HG02938 (cell line): ENCODE data around the gene LRRC27.
"Not testable (repeated sequence)": the region's sequence is repeated elsewhere in the genome, so short reads cannot be mapped to it uniquely, and the experiment has no call there.

Source experiments
- ATAC-seq: cut with Tn5 transposase; IDR thresholded peaks from one replicate; pipeline ENCODE4 v1.9.1; 2021; ENCODE audit warnings: mild to moderate bottlenecking, moderate library complexity; ENCODE audit not compliant: unreplicated experiment

LRRC27 gene

DNA sequence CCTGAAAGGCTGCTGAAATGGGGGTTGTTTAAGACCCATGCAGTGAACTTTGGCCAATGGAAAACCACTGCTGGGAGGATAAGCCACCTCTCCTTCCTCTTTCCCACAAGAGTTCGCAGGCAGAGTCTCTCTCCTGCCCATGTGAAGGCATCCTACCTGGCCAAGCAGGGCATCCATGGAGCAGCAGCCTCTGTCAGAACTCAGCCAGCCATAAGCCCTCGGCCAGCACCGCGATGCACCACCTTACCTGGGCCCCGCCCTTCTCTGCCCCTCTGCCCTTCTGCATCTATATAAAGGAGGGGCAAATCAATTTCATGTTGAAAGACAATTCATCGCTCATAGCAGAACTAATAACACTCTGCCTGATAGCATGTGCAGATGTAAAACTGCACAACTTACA, 18.1 kb upstream of the LRRC27 start:
- ATAC-seq = no peak

DNA sequence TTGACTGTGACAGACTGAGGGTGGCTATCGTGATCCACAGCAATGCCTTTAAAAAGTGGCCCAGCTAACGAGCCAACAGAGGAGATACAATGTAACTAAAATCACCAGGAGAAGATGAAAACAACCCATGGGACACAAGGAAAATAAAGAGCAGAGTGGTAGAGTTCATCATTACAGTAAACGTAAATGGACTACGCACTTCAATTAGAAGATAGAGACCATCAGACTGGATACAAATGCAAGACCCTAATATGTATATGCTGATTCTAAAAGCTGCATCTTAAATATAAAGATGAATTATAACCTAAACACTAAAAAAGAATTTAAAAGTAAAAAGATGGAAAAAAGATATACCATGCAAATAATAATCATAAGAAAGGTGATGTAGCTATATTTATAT, 17.7 kb upstream of the LRRC27 start:
- ATAC-seq = no peak

- ATAC-seq = not testable (repeated sequence)
These were observed 17.1 kb upstream of the LRRC27 start for GRCh38 chr10:132314881-132315280.

DNA sequence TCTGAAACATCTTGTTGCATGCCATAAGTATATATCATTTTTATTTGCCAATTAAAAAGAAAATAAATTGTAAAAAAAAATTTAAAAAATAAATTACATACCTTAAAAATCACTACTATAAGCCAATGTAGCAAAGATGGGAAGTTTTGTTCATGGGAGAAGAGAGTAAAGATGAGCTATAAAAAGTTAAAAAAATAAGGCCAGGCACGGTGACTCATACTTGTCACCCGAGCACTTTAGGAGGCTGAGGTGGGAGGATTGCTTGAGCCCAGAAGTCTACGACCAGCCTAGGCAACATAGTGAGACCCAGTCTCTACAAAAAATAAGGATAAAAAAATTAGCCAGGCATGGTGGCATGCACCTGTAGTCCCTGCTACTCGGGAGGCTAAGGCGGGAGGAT, 15.9 kb upstream of the LRRC27 start:
- no peak for ATAC-seq

DNA sequence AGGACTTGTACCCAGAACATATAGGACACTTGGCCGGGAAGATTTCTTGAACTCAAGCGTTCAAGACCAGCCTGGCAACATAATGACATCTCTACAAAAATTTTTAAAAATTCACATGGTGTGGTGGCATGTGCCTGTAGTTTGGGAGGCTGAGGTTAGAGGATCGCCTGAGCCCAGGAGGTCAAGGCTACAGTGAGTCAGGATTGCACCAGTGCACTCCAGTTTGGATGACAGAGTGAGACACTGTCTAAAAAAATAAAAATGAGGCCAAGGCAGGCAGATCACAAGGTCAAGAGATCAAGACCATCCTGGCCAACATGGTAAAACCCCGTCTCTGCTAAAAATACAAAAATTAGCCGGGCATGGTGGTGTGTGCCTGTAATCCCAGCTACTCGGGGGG, 14.5 kb upstream of the LRRC27 start:
- ATAC-seq = not testable (repeated sequence)

DNA sequence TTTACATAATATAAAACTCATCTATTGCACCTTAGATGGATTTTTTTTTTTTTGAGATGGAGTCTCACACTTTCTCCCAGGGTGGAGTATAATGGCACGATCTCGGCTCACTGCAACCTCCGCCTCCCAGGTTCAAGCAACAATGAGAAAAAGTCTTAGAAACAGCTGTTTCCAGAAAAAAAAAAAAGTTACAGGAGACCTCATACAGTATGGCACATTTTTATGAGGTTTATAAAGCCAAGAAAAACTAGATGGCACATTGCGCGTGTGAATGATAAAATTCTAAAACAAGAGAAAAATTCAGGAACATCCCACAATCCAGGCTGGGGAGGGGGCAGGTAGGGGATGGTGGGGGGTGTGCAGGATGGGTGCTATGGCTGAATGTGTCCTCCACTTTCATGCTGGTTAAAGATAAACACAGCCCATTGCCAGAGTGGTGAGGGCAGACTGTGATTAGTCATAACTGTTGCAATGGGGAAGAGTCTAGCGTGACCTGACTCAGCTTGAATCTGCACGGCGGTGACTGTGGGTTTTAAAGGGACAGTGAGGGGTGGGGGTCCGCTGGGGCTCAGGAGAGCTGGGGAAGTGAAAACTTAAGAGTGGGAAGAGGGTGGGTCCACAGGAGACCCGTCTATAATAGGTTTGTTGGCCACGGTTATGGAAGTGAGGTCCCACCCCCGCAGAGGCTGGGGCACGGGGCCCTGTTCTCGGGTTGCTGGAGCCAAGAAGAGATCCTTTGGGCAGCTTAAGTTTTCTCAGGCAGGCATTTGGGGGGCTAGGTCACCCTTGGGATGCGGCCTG, 11.9 kb upstream of the LRRC27 start:
- ATAC-seq = peak; percentile 99

- no peak for ATAC-seq
These were observed 11.1 kb upstream of the LRRC27 start for GRCh38 chr10:132320654-132321469.

- no peak for ATAC-seq
These were observed 10.3 kb upstream of the LRRC27 start for GRCh38 chr10:132321726-132322125.

GRCh38 chr10:132322586-132323048, 9.4 kb upstream of the LRRC27 start:
- ATAC-seq = no peak

- ATAC-seq = no peak
These were observed 7.8 kb upstream of the LRRC27 start for GRCh38 chr10:132324186-132324585.

DNA sequence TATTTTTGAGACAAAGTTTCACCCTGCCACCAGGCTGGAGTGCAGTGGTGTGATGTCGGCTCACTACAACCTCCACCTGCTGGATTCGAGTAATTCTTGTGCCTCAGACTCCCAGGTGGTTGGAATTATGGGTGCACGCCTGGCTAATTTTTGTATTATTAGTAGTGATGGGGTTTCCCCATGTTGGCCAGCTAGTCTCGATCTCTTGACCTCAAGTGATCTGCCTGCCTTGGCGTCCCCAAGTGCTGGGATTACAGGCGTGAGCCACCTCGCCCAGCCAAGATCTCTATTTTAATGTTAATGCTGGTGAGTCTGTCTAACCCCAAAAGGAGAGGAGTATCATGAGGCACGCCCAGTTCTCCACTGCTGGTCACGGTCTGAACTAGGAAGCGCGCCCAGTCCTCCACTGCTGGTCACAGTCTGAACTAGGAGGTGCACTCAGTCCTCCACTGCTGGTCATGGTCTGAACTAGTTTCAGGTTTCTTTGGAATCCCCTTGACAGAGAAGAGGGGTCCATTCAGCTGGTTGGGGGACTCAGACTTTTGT, 5.6 kb upstream of the LRRC27 start:
- ATAC-seq = no peak

- no peak for ATAC-seq
These were observed 5.1 kb upstream of the LRRC27 start for GRCh38 chr10:132326925-132327324.

DNA sequence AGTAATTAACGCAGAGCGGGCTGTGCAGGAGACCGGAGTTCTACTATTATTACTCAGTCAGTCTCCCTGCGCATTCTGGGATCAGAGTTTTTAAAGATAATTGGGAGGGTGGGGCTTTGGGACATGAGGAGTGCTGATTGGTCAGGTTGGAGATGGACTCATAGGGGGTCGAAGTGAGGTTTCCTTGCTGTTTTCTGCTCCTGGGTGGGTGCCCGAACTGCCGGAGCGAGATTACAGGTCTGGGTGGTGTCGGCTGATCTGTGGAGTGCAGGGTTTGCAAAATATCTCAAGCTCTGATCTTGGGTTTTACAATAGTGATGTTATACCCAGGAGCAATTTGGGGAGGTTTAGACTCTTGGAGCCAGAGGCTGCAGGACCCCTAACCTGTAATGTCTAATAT, 3.9 kb upstream of the LRRC27 start:
- ATAC-seq = no peak

- no peak for ATAC-seq
These were observed 3.3 kb upstream of the LRRC27 start for GRCh38 chr10:132328738-132329137.

GRCh38 chr10:132329565-132330485, 2.2 kb upstream of the LRRC27 start:
- no peak for ATAC-seq

DNA sequence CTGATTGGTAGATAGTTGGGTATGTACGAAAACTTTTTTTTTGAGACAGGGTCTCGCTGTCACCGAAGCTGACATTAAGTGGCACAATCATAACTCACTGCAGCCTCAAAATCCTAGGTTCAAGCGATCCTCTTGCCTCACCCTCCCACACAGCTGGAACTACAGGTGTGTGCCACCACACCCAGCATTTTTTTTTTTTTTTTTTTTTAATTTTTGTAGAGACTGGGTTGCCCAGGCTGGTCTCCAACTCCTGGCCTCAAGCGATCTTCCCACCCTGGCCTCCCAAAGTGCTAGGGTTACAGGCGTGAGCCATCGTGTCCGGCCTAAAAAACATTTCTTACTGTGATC, 1.5 kb upstream of the LRRC27 start:
- ATAC-seq = no peak

GRCh38 chr10:132332433-132332754, 401 bp downstream of the LRRC27 start:
- peak; percentile 41 for ATAC-seq

DNA sequence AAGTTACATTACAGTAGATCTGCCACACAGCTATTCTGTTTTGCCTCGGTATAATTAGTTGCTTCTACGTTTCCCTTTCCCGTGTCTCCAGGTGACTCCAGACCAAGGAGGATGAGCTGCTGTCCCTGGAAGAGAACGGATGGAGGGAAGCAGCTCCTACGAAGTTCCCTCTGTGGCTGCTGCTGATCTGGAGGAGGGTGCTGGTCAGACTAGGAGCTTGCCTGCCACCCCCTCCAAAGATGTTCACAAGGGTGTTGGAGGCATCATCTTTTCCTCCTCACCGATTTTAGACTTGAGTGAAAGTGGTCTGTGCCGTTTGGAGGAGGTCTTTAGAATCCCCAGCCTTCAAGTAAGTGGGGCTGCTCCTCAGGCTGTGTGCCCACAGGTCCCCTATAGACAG, 1.4 kb downstream of the LRRC27 start:
- ATAC-seq = no peak

- no peak for ATAC-seq
These were observed 2.7 kb downstream of the LRRC27 start for GRCh38 chr10:132334631-132335188.

DNA sequence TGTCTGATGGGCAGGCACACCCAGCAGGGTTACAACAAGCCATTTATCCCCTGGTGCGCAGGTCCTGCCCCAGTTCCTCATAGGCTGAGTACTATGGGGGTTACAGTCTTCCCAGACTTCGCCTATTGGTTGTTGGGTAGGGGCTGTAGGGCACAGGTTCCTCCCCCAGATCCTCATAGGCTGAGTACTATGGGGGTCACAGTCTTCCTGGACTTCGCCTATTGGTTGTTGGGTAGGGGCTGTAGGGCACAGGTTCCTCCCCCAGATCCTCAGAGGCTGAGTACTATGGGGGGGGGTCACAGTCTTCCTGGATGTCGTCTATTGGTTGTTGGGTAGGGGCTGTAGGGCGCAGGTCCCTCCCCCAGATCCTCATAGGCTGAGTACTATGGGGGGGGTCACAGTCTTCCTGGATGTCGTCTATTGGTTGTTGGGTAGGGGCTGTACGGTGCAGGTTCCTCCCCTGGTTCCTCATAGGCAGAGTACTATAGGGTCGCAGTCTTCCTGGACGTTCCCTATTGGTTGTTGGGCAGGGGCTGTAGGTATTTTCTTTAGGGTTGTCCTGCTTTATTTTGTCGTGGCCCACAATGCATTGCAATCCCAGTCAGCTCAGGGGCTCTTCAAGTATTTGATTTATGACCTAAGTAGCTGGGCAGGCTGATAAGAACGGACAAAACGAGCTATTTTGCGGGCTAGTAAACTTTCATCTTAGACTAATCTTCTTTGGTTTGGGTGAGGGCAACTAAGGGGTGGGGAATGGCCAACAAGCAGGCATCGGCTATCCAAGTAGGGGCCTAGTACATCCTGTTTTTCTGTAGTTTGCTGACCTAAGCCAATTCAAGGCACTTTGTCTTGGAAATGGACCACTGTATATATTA, 3.4 kb downstream of the LRRC27 start:
- ATAC-seq = peak; percentile 52
